Measurements from ENCODE around the gene IL2RA.

DNA sequence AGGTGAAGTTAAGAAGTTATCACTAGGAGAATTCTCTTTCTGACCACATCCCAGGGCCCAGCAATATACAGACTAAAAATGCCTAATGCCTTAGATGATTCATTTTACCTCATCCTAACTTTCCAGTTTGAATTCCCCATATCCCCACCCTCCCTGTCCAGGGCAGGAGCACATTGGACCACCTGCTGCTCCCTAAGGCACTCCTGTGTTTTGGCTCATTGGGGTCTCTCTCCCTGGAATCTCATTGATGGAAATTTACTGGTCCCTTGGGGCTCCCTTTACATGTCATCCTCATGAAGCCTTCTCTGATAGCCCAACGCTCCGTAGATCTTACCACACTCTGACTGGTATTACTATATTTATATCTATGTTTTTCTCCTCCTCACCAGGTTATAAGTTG, 2.7 kb downstream of the IL2RA start:
- TF ChIP-seq, protein P1, sequence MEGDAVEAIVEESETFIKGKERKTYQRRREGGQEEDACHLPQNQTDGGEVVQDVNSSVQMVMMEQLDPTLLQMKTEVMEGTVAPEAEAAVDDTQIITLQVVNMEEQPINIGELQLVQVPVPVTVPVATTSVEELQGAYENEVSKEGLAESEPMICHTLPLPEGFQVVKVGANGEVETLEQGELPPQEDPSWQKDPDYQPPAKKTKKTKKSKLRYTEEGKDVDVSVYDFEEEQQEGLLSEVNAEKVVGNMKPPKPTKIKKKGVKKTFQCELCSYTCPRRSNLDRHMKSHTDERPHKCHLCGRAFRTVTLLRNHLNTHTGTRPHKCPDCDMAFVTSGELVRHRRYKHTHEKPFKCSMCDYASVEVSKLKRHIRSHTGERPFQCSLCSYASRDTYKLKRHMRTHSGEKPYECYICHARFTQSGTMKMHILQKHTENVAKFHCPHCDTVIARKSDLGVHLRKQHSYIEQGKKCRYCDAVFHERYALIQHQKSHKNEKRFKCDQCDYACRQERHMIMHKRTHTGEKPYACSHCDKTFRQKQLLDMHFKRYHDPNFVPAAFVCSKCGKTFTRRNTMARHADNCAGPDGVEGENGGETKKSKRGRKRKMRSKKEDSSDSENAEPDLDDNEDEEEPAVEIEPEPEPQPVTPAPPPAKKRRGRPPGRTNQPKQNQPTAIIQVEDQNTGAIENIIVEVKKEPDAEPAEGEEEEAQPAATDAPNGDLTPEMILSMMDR (IDR thresholded peaks at IDR 0.05 in 2 of 3, conservative IDR thresholded peaks at IDR 0.05 in 1 of 3; ENCODE audit: insufficient read depth in 2 of 3, low read depth in 1 of 3, low read length in 3 of 3), result no peak
- TF ChIP-seq, protein P2, sequence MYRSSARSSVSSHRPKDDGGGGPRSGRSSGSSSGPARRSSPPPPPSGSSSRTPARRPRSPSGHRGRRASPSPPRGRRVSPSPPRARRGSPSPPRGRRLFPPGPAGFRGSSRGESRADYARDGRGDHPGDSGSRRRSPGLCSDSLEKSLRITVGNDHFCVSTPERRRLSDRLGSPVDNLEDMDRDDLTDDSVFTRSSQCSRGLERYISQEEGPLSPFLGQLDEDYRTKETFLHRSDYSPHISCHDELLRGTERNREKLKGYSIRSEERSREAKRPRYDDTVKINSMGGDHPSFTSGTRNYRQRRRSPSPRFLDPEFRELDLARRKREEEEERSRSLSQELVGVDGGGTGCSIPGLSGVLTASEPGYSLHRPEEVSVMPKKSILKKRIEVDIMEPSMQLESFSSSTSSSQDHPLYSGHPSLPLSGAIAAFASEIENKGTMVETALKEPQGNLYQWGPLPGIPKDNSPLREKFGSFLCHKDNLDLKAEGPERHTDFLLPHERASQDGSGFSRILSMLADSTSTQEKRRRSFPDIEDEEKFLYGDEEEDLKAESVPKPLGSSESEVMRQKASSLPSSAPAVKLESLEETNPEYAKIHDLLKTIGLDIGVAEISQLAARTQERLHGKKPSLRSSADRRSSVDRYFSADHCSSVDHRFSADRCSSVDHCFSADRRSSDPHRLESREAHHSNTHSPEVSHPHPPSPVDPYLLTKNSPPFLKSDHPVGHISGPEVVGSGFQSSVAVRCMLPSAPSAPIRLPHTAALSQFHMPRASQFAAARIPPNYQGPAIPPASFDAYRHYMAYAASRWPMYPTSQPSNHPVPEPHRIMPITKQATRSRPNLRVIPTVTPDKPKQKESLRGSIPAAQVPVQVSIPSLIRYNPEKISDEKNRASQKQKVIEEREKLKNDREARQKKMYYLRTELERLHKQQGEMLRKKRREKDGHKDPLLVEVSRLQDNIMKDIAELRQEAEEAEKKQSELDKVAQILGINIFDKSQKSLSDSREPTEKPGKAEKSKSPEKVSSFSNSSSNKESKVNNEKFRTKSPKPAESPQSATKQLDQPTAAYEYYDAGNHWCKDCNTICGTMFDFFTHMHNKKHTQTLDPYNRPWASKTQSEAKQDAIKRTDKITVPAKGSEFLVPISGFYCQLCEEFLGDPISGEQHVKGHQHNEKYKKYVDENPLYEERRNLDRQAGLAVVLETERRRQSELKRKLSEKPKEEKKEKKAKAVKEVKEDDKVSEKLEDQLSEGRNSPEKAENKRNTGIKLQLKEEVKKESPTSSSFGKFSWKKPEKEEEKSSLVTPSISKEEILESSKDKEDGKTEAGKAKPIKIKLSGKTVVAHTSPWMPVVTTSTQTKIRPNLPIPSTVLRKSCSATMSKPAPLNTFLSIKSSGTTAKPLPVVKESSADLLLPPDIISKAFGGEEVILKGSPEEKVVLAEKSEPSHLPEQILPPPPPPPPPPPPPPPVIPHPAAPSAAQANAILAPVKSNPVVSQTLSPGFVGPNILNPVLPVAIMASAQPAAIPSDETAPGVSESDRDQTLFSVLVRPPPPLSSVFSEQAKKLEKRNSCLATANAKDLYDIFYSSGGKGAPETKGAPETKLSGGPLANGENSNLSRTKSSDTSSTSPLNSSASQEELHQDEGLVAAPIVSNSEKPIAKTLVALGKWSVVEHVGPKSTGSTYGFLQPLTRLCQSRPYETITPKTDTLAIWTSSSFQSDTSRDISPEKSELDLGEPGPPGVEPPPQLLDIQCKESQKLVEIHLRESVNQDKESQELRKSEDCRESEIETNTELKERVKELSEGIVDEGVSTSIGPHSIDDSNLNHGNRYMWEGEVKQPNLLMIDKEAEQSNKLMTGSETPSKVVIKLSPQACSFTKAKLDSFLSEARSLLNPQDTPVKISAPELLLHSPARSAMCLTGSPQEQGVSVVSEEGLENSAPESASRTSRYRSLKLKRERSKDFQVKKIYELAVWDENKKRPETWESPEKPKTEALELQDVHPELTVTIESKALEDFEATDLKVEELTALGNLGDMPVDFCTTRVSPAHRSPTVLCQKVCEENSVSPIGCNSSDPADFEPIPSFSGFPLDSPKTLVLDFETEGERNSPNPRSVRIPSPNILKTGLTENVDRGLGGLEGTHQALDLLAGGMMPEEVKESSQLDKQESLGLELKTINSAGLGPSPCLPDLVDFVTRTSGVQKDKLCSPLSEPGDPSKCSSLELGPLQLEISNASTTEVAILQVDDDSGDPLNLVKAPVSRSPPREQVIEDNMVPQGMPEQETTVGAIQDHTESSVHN (IDR thresholded peaks at IDR 0.05; ENCODE audit: borderline replicate concordance in 1 of 2, low read depth in 1 of 2), result no peak
- TF ChIP-seq MIER1 (IDR thresholded peaks at IDR 0.05; ENCODE audit: low read depth) (no peak), ETV1 (tag; conservative IDR thresholded peaks at IDR 0.05; ENCODE audit: low read depth) (no peak), KDM1A (IDR thresholded peaks at IDR 0.05) (no peak), RFX5 (IDR thresholded peaks at IDR 0.05; ENCODE audit: low read depth, low read length) (no peak), C11orf30 (IDR thresholded peaks at IDR 0.05; ENCODE audit: low read depth) (no peak), RAD21 (CRISPR knock-in tag; conservative IDR thresholded peaks at IDR 0.05 in 1 of 2, IDR thresholded peaks at IDR 0.05 in 1 of 2) (no peak)
- TF ChIP-seq, protein P3, sequence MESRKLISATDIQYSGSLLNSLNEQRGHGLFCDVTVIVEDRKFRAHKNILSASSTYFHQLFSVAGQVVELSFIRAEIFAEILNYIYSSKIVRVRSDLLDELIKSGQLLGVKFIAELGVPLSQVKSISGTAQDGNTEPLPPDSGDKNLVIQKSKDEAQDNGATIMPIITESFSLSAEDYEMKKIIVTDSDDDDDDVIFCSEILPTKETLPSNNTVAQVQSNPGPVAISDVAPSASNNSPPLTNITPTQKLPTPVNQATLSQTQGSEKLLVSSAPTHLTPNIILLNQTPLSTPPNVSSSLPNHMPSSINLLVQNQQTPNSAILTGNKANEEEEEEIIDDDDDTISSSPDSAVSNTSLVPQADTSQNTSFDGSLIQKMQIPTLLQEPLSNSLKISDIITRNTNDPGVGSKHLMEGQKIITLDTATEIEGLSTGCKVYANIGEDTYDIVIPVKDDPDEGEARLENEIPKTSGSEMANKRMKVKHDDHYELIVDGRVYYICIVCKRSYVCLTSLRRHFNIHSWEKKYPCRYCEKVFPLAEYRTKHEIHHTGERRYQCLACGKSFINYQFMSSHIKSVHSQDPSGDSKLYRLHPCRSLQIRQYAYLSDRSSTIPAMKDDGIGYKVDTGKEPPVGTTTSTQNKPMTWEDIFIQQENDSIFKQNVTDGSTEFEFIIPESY (CRISPR knock-in tag; IDR thresholded peaks at IDR 0.05), result no peak
- TF ChIP-seq, protein P4, sequence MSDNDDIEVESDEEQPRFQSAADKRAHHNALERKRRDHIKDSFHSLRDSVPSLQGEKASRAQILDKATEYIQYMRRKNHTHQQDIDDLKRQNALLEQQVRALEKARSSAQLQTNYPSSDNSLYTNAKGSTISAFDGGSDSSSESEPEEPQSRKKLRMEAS (CRISPR knock-in tag; IDR thresholded peaks at IDR 0.05), result no peak
- TF ChIP-seq, protein P5, sequence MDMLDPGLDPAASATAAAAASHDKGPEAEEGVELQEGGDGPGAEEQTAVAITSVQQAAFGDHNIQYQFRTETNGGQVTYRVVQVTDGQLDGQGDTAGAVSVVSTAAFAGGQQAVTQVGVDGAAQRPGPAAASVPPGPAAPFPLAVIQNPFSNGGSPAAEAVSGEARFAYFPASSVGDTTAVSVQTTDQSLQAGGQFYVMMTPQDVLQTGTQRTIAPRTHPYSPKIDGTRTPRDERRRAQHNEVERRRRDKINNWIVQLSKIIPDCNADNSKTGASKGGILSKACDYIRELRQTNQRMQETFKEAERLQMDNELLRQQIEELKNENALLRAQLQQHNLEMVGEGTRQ (CRISPR knock-in tag; IDR thresholded peaks at IDR 0.05), result no peak
